DOHH2 (cell line): ENCODE measurements around the gene TSHZ1.

Experiments
- CTCF ChIP-seq: fragments of 200-600 bp; sonication (generic); IDR thresholded peaks from one replicate; pipeline ENCODE4 v1.5.1; 2014; ENCODE audit warnings: antibody characterized with exemption, mild to moderate bottlenecking, low read depth, low read length; ENCODE audit not compliant: poor library complexity, severe bottlenecking
- EZH2phosphoT487 ChIP-seq: fragments of 200-600 bp; sonication (generic); IDR thresholded peaks from 2 replicates; pipeline ENCODE4 v1.6.1; 2017; ENCODE audit warnings: borderline replicate concordance, mild to moderate bottlenecking, antibody characterized with exemption, low read length, moderate library complexity, mixed read lengths

GRCh38 chr18:75238786-75239185 lies 28.2 kb downstream of the TSHZ1 start:
- TF ChIP-seq CTCF (no peak), EZH2phosphoT487 (no peak)
